GM12878 (cell line): ENCODE results near the gene PRRX1. TPM values are rescaled to one million over a fixed set of nuclear protein-coding genes. Genes with fewer than 3 reads are reported as not detected.

Experiments
- ATAC-seq: fragments of 200-7000 bp; cut with Tn5 transposase; 3 replicates; pipeline ENCODE4 v1.9.1; 2020; ENCODE audit warnings: mild to moderate bottlenecking, moderate library complexity
- BruUV-seq: library from RNA; stranded (reverse); fragments of 400-500 nt; replicated peaks from 2 replicates; lab custom pipeline; 2021; lab: Mats Ljungman, UMichigan
- CTCF ChIA-PET: fragments of 300-600 bp; sonication (Branson Sonifier 250); formaldehyde crosslinking; extraction: SDS; loops from one replicate; lab custom pipeline; 2021; ENCODE audit warnings: inconsistent platforms; lab: Yijun Ruan, JAX
- POLR2A ChIA-PET: fragments of 350-600 bp; formaldehyde crosslinking; extraction: SDS; loops from one replicate; lab custom pipeline; 2021; ENCODE audit warnings: inconsistent platforms; lab: Charles Lee
- RAD21 ChIA-PET: fragments of 300-600 bp; sonication (Branson Sonifier 250); formaldehyde crosslinking; loops from one replicate; lab custom pipeline; 2023; ENCODE audit warnings: antibody characterized with exemption; ENCODE audit not compliant: unreplicated experiment; lab: Charles Lee
- SMC1A ChIA-PET: fragments of 300-600 bp; sonication (Branson Sonifier 250); formaldehyde crosslinking; loops from one replicate; lab custom pipeline; 2023; ENCODE audit not compliant: unreplicated experiment, uncharacterized antibody; lab: Charles Lee
- DNase-seq: peaks from one replicate; pipeline ENCODE4 v3.0.0-alpha.2; 2011; ENCODE audit warnings: low read depth, low spot score
- FAIRE-seq: peaks from 3 replicates; lab custom pipeline; 2011; peaks lifted over from hg19 to GRCh38; lab: Jason Lieb, UNC
- H2AFZ ChIP-seq: 2 replicates; pipeline ENCODE4 v1.6.0; 2011; ENCODE audit warnings: low read depth, low read length, control low read depth; ENCODE audit not compliant: control insufficient read depth
- H3K27ac ChIP-seq: 2 replicates; pipeline ENCODE4 v1.5.1; 2011; ENCODE audit warnings: control low read depth; ENCODE audit not compliant: control insufficient read depth, insufficient read depth
- H3K27me3 ChIP-seq, 2 experiments: replicated peaks in 1 of 2; 2 replicates each; pipeline versions ENCODE4 v1.6.0 to v1.6.1; 2011; ENCODE audit warnings: low read length in 1 of 2; ENCODE audit not compliant: control insufficient read depth in 2 of 2, insufficient read depth in 2 of 2
- H3K36me3 ChIP-seq, 2 experiments: 2 replicates each; pipeline ENCODE4 v1.5.1; 2011; ENCODE audit warnings: low read length in 1 of 2; ENCODE audit not compliant: control insufficient read depth in 2 of 2, insufficient read depth in 2 of 2
- H3K4me1 ChIP-seq: 2 replicates; pipeline ENCODE4 v1.6.1; 2011; ENCODE audit warnings: mild to moderate bottlenecking, low read length, moderate library complexity, mixed read lengths; ENCODE audit not compliant: control insufficient read depth, insufficient read depth
- H3K4me2 ChIP-seq: 2 replicates; pipeline ENCODE4 v1.6.0; 2011; ENCODE audit warnings: control low read depth; ENCODE audit not compliant: control insufficient read depth, insufficient read depth
- H3K4me3 ChIP-seq: fragments of 200-600 bp; sonication (generic); 2 replicates; pipeline ENCODE4 v1.5.1; 2016
- H3K79me2 ChIP-seq: 2 replicates; pipeline ENCODE4 v1.6.0; 2011; ENCODE audit warnings: low read length; ENCODE audit not compliant: control insufficient read depth, insufficient read depth
- H3K9ac ChIP-seq: 2 replicates; pipeline ENCODE4 v1.8.0; 2011; ENCODE audit warnings: low read length, control low read depth, mixed read lengths; ENCODE audit not compliant: control insufficient read depth, insufficient read depth
- H3K9me3 ChIP-seq: replicated peaks from 3 replicates; pipeline ENCODE4 v1.5.1; 2011; ENCODE audit warnings: mild to moderate bottlenecking, low read length; ENCODE audit not compliant: control insufficient read depth, insufficient read depth
- H4K20me1 ChIP-seq: 2 replicates; pipeline ENCODE4 v1.6.0; 2011; ENCODE audit not compliant: control insufficient read depth, insufficient read depth
- FOXM1 ChIP-seq: IDR thresholded peaks from 2 replicates; pipeline ENCODE4 v1.6.1; 2012; ENCODE audit warnings: low read depth, mild to moderate bottlenecking, inconsistent platforms, low read length, moderate library complexity
- HCFC1 ChIP-seq: fragments of 150-350 bp; IDR thresholded peaks from 2 replicates; pipeline ENCODE4 v1.6.1; 2014; ENCODE audit warnings: low read length
- IKZF1 ChIP-seq: fragments of 450-650 bp; conservative IDR thresholded peaks from 2 replicates; pipeline ENCODE4 v1.6.1; 2017; ENCODE audit warnings: antibody characterized with exemption, mild to moderate bottlenecking
- MEF2B ChIP-seq: fragments of 450-650 bp; IDR thresholded peaks from 2 replicates; pipeline ENCODE4 v1.6.1; 2018; ENCODE audit warnings: mild to moderate bottlenecking, moderate library complexity; ENCODE audit not compliant: partially characterized antibody, poor library complexity, severe bottlenecking
- NR2C1 ChIP-seq: fragments of 450-650 bp; IDR thresholded peaks from 2 replicates; pipeline ENCODE4 v1.6.1; 2017; ENCODE audit warnings: antibody characterized with exemption, mild to moderate bottlenecking, moderate library complexity
- SIX5 ChIP-seq: IDR thresholded peaks from 2 replicates; pipeline ENCODE4 v1.6.1; 2011; ENCODE audit warnings: mild to moderate bottlenecking, low read depth, low read length, moderate library complexity; ENCODE audit not compliant: severe bottlenecking
- TCF12 ChIP-seq: IDR thresholded peaks from 2 replicates; pipeline ENCODE4 v1.6.1; 2011; ENCODE audit warnings: low read depth, mild to moderate bottlenecking, low read length
- ZBED1 ChIP-seq: IDR thresholded peaks from 2 replicates; pipeline ENCODE4 v1.6.1; 2016; ENCODE audit warnings: borderline replicate concordance
- in situ Hi-C: fragments of 300-500 bp; cut with MboI; formaldehyde crosslinking; loops from 9 replicates; pipeline ENCODE4 v1.14.3; 2018; ENCODE audit warnings: mixed read lengths
- intact Hi-C: fragments of 100-400 bp; cut with micrococcal nuclease; formaldehyde crosslinking; loops from one replicate; pipeline ENCODE4 v1.14.2; 2022; ENCODE audit not compliant: unreplicated experiment
- polyA plus RNA-seq, 11 experiments: library from polyadenylated mRNA; depleted of rRNA in 4 of 11; unstranded in 6 of 11; stranded (reverse) in 5 of 11; fragments of >200 nt; fragmentation: Nextera tagmentation in 4 of 11; fragmentation: Illumina TruSeq in 1 of 11; extraction: Ambion mirVana in 4 of 11; extraction: Trizol in 1 of 11; gene quantifications; 1 replicate in 1 of 11; 2 replicates in 10 of 11; pipeline versions ENCODE4 v1.2.1 to v1.2.3, GENCODE V29; 2011 to 2016; ENCODE audit warnings: inconsistent platforms in 2 of 11, missing spikeins in 2 of 11, low read depth in 1 of 11
- total RNA-seq, 4 experiments: library from RNA; depleted of rRNA in 3 of 4; stranded (reverse); fragments of >200 nt in 3 of 4; fragmentation: Illumina TruSeq in 1 of 4; extraction: Trizol in 1 of 4; gene quantifications; 2 replicates each; pipeline versions ENCODE4 v1.2.1 to v1.2.3, GENCODE V29; 2013 to 2021
- TF ChIP-seq, protein P1 (sequence below): fragments of 150-350 bp; IDR thresholded peaks from 2 replicates; pipeline ENCODE4 v1.6.1; 2014; ENCODE audit warnings: mild to moderate bottlenecking, low read depth, low read length
- TF ChIP-seq, protein P2 (sequence below): IDR thresholded peaks from 2 replicates; pipeline ENCODE4 v1.6.1; 2012; ENCODE audit warnings: low read length, inconsistent platforms
- TF ChIP-seq, protein P3 (sequence below): fragments of 150-350 bp; IDR thresholded peaks from 2 replicates; pipeline ENCODE4 v1.6.1; 2016; ENCODE audit warnings: low read depth, low read length

PRRX1 gene
- total and polyA plus RNA-seq, 10 of the 15 experiments (the other 5 are each of a cell fraction or from before 2014, with no cell fraction given) = 0.42 to 64.6 (median 1.5) TPM

DNA sequence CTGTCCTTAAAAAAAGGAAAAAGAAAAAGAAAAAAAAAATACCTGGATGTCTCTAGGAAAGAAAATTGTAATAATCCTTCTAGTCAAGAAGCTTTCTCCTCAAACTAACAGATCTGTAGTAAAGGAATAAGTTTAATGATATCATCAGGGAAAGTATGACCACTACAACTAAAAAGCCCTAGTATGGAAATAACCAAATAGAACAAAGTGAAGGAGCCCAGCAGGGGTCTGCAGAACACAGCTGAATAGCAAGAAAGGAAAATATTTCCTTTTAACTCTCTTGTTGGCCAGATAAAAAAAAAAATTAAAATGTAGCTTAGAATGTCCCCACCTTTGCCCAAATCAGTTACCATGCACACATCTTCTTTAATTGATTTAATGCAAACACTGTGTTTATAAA, 43.2 kb downstream of the PRRX1 start:
- in situ Hi-C loops (no loop called here), intact Hi-C loops (no loop called here)
- no peaks in the 10 kb centered on the region for H3K36me3 ChIP-seq
- H3K27me3 ChIP-seq = no peaks in the 10 kb centered on the region; a peak in 1 of 4 replicates
- TF ChIP-seq SIX5 = no peak
- no peak for TF ChIP-seq HCFC1
- TF ChIP-seq, protein P1, sequence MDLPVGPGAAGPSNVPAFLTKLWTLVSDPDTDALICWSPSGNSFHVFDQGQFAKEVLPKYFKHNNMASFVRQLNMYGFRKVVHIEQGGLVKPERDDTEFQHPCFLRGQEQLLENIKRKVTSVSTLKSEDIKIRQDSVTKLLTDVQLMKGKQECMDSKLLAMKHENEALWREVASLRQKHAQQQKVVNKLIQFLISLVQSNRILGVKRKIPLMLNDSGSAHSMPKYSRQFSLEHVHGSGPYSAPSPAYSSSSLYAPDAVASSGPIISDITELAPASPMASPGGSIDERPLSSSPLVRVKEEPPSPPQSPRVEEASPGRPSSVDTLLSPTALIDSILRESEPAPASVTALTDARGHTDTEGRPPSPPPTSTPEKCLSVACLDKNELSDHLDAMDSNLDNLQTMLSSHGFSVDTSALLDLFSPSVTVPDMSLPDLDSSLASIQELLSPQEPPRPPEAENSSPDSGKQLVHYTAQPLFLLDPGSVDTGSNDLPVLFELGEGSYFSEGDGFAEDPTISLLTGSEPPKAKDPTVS = no peak
- TF ChIP-seq, protein P2, sequence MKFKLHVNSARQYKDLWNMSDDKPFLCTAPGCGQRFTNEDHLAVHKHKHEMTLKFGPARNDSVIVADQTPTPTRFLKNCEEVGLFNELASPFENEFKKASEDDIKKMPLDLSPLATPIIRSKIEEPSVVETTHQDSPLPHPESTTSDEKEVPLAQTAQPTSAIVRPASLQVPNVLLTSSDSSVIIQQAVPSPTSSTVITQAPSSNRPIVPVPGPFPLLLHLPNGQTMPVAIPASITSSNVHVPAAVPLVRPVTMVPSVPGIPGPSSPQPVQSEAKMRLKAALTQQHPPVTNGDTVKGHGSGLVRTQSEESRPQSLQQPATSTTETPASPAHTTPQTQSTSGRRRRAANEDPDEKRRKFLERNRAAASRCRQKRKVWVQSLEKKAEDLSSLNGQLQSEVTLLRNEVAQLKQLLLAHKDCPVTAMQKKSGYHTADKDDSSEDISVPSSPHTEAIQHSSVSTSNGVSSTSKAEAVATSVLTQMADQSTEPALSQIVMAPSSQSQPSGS = no peak
- no peak for TF ChIP-seq MEF2B
- TF ChIP-seq FOXM1 = no peak
- TF ChIP-seq TCF12 = no peak
- no peak for TF ChIP-seq IKZF1
- no peak for TF ChIP-seq NR2C1
- no peak for TF ChIP-seq ZBED1
- TF ChIP-seq, protein P3, sequence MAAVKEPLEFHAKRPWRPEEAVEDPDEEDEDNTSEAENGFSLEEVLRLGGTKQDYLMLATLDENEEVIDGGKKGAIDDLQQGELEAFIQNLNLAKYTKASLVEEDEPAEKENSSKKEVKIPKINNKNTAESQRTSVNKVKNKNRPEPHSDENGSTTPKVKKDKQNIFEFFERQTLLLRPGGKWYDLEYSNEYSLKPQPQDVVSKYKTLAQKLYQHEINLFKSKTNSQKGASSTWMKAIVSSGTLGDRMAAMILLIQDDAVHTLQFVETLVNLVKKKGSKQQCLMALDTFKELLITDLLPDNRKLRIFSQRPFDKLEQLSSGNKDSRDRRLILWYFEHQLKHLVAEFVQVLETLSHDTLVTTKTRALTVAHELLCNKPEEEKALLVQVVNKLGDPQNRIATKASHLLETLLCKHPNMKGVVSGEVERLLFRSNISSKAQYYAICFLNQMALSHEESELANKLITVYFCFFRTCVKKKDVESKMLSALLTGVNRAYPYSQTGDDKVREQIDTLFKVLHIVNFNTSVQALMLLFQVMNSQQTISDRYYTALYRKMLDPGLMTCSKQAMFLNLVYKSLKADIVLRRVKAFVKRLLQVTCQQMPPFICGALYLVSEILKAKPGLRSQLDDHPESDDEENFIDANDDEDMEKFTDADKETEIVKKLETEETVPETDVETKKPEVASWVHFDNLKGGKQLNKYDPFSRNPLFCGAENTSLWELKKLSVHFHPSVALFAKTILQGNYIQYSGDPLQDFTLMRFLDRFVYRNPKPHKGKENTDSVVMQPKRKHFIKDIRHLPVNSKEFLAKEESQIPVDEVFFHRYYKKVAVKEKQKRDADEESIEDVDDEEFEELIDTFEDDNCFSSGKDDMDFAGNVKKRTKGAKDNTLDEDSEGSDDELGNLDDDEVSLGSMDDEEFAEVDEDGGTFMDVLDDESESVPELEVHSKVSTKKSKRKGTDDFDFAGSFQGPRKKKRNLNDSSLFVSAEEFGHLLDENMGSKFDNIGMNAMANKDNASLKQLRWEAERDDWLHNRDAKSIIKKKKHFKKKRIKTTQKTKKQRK = no peak
- no peaks in the 10 kb centered on the region for H3K79me2 ChIP-seq
- no peak overlapping the region for H3K4me3 ChIP-seq
- no peak for ATAC-seq
- ChIA-PET SMC1A (interaction anchor here (0.7 to 1.0 kb wide), 3 partner anchors 18 to 711 kb away, joined by 3 read pairs; no protein-coding TSS in a partner anchor), CTCF (interaction anchor here (0.7 to 1.3 kb wide), 3 partner anchors 10 to 174 kb away, joined by 3 to 4 read pairs (median 3); no protein-coding TSS in a partner anchor), POLR2A (interaction anchor here (0.6 to 1.4 kb wide), 2 partner anchors 10 to 1536 kb away, joined by 3 to 6 read pairs; no protein-coding TSS in a partner anchor), RAD21 (no interaction called here)
- no peak overlapping the region for H2AFZ ChIP-seq
- FAIRE-seq = no peak
- H3K4me2 ChIP-seq = no peak overlapping the region
- H3K4me1 ChIP-seq = no peaks in the 10 kb centered on the region
- H4K20me1 ChIP-seq = no peaks in the 10 kb centered on the region
- no peak overlapping the region for H3K9ac ChIP-seq
- no peak overlapping the region for H3K27ac ChIP-seq
- H3K9me3 ChIP-seq = no peaks in the 10 kb centered on the region
- BruUV-seq = no TSS peak
- no peak for DNase-seq
